Fibroblast of peridontal ligament (primary cell): ENCODE measurements around the gene MRPL28.
A peak's percentile ranks its signal among the peaks of the same experiment; 100 is the strongest.
"Not testable (repeated sequence)": the region's sequence is repeated elsewhere in the genome, so short reads cannot be mapped to it uniquely, and the experiment has no call there.

Experiments used
- DNase-seq: peaks from one replicate; pipeline ENCODE4 v3.0.0-alpha.2; 2010; ENCODE audit errors: extremely low read depth

Gene MRPL28

GRCh38 chr16:373848-374615 is 3.7 kb upstream of the MRPL28 start:
- no peak for DNase-seq

GRCh38 chr16:373020-373598 is 2.8 kb upstream of the MRPL28 start:
- DNase-seq: no peak

GRCh38 chr16:372302-372983 is 2.1 kb upstream of the MRPL28 start:
- no peak for DNase-seq

GRCh38 chr16:371515-372301 is 1.4 kb upstream of the MRPL28 start:
- no peak for DNase-seq

GRCh38 chr16:370979-371514 is 709 bp upstream of the MRPL28 start:
- DNase-seq: no peak

GRCh38 chr16:369866-370436 is 387 bp downstream of the MRPL28 start:
- no peak for DNase-seq

- DNase-seq: no peak
Observed at GRCh38 chr16:369275-369865, 968 bp downstream of the MRPL28 start.

- no peak for DNase-seq
Observed at GRCh38 chr16:368388-369158, 1.8 kb downstream of the MRPL28 start.

GRCh38 chr16:367333-367903 is 2.9 kb downstream of the MRPL28 start:
- no peak for DNase-seq

GRCh38 chr16:366476-366875 is 3.9 kb downstream of the MRPL28 start:
- no peak for DNase-seq

- DNase-seq: no peak
Observed at GRCh38 chr16:364595-365491, 5.5 kb downstream of the MRPL28 start.

- DNase-seq: no peak
Observed at GRCh38 chr16:363766-364490, 6.4 kb downstream of the MRPL28 start.

GRCh38 chr16:363110-363765 is 7.1 kb downstream of the MRPL28 start:
- DNase-seq: no peak

- DNase-seq: not testable (repeated sequence)
Observed at GRCh38 chr16:362702-362999, 7.7 kb downstream of the MRPL28 start.

- peak; percentile 65 for DNase-seq
Observed at GRCh38 chr16:361872-362701, 8.3 kb downstream of the MRPL28 start.

- no peak for DNase-seq
Observed at GRCh38 chr16:361341-361871, 8.9 kb downstream of the MRPL28 start.
